K562 (cell line): ENCODE data around the gene MCFD2. TPM values are rescaled to one million over a fixed set of nuclear protein-coding genes. Genes with fewer than 3 reads are reported as not detected.

Experiments used
- BRD4 ChIP-seq: fragments of 200-600 bp; sonication (generic); IDR thresholded peaks from 2 replicates; pipeline ENCODE4 v1.6.1; 2017; ENCODE audit warnings: inconsistent platforms
- CBX3 ChIP-seq, 2 experiments: IDR thresholded peaks; 1 replicate in 1 of 2; 2 replicates in 1 of 2; pipeline ENCODE4 v1.6.1; 2012; ENCODE audit warnings: inconsistent platforms in 2 of 2, low read length in 2 of 2, borderline replicate concordance in 1 of 2, control low read depth in 1 of 2
- KDM1A ChIP-seq, 2 experiments: fragments of 450-650 bp; IDR thresholded peaks; 2 replicates each; pipeline ENCODE4 v1.6.1; 2016; ENCODE audit warnings: mild to moderate bottlenecking in 2 of 2
- PRPF4 ChIP-seq: fragments of 200-400 bp; formaldehyde crosslinking; IDR thresholded peaks from one replicate; pipeline ENCODE4 v1.6.1; 2017; ENCODE audit warnings: low read length, low read depth, mild to moderate bottlenecking; ENCODE audit not compliant: insufficient read depth, poor library complexity, severe bottlenecking
- ZNF175 ChIP-seq: fragments of 200-800 bp; sonication (Bioruptor generic); IDR thresholded peaks from 2 replicates; pipeline ENCODE4 v1.6.1; 2016; ENCODE audit warnings: low read depth, mild to moderate bottlenecking, missing genetic modification characterization, missing compliant biosample characterization
- polyA plus RNA-seq, 8 experiments: library from polyadenylated mRNA; depleted of rRNA in 4 of 8; stranded (reverse) in 5 of 8; unstranded in 3 of 8; fragments of >200 nt; fragmentation: Nextera tagmentation in 2 of 8; fragmentation: Illumina TruSeq in 1 of 8; extraction: Ambion mirVana in 2 of 8; extraction: Trizol in 1 of 8; gene quantifications; 2 replicates each; pipeline versions ENCODE4 v1.2.1 to v1.2.3, GENCODE V29; 2011 to 2014; ENCODE audit warnings: inconsistent platforms in 1 of 8, missing spikeins in 1 of 8
- total RNA-seq, 7 experiments: library from RNA; depleted of rRNA in 6 of 7; stranded (reverse); fragments of >200 nt in 6 of 7; fragmentation: Illumina TruSeq in 2 of 7; extraction: Trizol in 2 of 7; gene quantifications; 2 replicates each; pipeline versions ENCODE4 v1.2.1 to v1.2.3, GENCODE V29; 2011 to 2021; ENCODE audit warnings: low replicate concordance in 1 of 7
- TF ChIP-seq, protein P1 (sequence below): fragments of 450-650 bp; IDR thresholded peaks from 2 replicates; pipeline ENCODE4 v1.6.1; 2016; ENCODE audit warnings: mild to moderate bottlenecking, moderate library complexity

The MCFD2 gene
- total and polyA plus RNA-seq, 9 of the 15 experiments (the other 6 are each of a cell fraction or from before 2014, with no cell fraction given): 78.6 to 237 (median 123) TPM

DNA sequence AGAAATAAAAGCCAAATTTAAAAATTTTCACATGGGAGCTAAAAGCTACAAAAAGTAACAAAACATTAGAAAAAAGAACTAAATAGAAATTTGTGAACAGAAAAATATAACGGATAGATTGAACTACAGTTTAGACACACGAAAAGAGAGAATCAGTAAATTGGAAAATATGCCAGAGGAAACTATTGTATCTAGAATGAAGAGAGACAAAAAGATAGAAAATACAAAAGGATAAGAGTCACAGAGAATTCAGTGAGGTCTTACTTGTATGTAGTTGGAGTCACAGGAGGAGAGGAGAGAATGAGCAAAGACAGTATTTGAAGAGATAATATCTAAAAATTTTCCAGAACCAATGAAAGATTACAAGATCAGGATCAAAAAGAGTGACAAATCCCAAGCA lies 11.3 kb upstream of the MCFD2 start (continued):
- TF ChIP-seq CBX3 (IDR thresholded peaks at IDR 0.05; ENCODE audit: borderline replicate concordance in 1 of 2, low read length in 2 of 2) (peak in 1 of 2 experiments; percentile 95; a peak in 2 of 3 replicates), PRPF4 (no peak), ZNF175 (no peak), BRD4 (no peak), KDM1A (IDR thresholded peaks at IDR 0.05) (peak in 1 of 2 experiments; percentile 9; a peak in 1 of 4 replicates)
- TF ChIP-seq, protein P1, sequence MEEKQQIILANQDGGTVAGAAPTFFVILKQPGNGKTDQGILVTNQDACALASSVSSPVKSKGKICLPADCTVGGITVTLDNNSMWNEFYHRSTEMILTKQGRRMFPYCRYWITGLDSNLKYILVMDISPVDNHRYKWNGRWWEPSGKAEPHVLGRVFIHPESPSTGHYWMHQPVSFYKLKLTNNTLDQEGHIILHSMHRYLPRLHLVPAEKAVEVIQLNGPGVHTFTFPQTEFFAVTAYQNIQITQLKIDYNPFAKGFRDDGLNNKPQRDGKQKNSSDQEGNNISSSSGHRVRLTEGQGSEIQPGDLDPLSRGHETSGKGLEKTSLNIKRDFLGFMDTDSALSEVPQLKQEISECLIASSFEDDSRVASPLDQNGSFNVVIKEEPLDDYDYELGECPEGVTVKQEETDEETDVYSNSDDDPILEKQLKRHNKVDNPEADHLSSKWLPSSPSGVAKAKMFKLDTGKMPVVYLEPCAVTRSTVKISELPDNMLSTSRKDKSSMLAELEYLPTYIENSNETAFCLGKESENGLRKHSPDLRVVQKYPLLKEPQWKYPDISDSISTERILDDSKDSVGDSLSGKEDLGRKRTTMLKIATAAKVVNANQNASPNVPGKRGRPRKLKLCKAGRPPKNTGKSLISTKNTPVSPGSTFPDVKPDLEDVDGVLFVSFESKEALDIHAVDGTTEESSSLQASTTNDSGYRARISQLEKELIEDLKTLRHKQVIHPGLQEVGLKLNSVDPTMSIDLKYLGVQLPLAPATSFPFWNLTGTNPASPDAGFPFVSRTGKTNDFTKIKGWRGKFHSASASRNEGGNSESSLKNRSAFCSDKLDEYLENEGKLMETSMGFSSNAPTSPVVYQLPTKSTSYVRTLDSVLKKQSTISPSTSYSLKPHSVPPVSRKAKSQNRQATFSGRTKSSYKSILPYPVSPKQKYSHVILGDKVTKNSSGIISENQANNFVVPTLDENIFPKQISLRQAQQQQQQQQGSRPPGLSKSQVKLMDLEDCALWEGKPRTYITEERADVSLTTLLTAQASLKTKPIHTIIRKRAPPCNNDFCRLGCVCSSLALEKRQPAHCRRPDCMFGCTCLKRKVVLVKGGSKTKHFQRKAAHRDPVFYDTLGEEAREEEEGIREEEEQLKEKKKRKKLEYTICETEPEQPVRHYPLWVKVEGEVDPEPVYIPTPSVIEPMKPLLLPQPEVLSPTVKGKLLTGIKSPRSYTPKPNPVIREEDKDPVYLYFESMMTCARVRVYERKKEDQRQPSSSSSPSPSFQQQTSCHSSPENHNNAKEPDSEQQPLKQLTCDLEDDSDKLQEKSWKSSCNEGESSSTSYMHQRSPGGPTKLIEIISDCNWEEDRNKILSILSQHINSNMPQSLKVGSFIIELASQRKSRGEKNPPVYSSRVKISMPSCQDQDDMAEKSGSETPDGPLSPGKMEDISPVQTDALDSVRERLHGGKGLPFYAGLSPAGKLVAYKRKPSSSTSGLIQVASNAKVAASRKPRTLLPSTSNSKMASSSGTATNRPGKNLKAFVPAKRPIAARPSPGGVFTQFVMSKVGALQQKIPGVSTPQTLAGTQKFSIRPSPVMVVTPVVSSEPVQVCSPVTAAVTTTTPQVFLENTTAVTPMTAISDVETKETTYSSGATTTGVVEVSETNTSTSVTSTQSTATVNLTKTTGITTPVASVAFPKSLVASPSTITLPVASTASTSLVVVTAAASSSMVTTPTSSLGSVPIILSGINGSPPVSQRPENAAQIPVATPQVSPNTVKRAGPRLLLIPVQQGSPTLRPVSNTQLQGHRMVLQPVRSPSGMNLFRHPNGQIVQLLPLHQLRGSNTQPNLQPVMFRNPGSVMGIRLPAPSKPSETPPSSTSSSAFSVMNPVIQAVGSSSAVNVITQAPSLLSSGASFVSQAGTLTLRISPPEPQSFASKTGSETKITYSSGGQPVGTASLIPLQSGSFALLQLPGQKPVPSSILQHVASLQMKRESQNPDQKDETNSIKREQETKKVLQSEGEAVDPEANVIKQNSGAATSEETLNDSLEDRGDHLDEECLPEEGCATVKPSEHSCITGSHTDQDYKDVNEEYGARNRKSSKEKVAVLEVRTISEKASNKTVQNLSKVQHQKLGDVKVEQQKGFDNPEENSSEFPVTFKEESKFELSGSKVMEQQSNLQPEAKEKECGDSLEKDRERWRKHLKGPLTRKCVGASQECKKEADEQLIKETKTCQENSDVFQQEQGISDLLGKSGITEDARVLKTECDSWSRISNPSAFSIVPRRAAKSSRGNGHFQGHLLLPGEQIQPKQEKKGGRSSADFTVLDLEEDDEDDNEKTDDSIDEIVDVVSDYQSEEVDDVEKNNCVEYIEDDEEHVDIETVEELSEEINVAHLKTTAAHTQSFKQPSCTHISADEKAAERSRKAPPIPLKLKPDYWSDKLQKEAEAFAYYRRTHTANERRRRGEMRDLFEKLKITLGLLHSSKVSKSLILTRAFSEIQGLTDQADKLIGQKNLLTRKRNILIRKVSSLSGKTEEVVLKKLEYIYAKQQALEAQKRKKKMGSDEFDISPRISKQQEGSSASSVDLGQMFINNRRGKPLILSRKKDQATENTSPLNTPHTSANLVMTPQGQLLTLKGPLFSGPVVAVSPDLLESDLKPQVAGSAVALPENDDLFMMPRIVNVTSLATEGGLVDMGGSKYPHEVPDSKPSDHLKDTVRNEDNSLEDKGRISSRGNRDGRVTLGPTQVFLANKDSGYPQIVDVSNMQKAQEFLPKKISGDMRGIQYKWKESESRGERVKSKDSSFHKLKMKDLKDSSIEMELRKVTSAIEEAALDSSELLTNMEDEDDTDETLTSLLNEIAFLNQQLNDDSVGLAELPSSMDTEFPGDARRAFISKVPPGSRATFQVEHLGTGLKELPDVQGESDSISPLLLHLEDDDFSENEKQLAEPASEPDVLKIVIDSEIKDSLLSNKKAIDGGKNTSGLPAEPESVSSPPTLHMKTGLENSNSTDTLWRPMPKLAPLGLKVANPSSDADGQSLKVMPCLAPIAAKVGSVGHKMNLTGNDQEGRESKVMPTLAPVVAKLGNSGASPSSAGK: no peak
